ENCODE data around the gene ANKRD62.
"Not testable (repeated sequence)": the region's sequence is repeated elsewhere in the genome, so short reads cannot be mapped to it uniquely, and the experiment has no call there.

The ANKRD62 gene

DNA sequence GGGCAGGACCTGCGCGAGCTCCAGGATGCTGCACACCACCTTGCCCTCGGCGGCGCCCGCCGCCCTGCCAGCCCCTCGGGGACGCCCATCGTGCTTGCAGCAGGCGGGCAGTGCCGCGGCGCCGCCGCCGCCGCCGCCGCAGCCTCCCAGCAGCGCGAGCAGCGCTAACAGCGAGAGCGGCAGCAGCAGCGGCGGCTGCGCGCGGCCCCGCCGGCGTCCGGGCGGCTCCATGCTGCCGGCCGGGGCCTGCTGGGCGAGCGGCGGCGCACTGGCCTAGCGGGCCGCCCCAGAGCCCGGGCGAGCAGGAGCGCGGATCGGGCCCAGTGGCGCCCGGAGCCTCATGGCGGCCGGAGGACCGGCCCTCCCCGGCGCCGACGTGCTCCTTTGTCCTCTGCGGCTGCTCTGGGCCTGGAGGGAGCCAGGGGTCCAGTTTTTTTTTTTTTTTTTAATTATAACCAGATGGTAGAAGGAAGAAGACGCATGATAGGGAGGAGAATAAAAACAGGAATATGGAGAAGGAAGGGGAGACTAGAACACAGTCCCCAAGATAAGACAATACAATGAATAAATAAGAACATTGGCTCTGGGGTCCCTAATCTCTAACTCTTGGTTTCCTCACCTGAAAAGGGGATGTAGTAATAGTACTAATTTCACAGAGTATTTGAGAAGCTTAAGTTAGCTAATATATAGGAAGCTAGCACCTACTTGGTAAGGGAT lies 17.1 kb upstream of the ANKRD62 start:
- H3K4me2 ChIP-seq: no peak overlapping the region
- no peaks in the 10 kb centered on the region for H3K4me1 ChIP-seq
- TF ChIP-seq Cebpa-rat (IDR thresholded peaks at IDR 0.05): no peak
- H4K20me1 ChIP-seq: no peaks in the 10 kb centered on the region
- H3K27ac ChIP-seq: no peak overlapping the region
- no peaks in the 10 kb centered on the region for H3K9me3 ChIP-seq (replicated peaks in 1 of 11)
- H3K27me3 ChIP-seq: no peaks in the 10 kb centered on the region
- H3K9ac ChIP-seq: no peak overlapping the region
- no peak overlapping the region for H3K4me3 ChIP-seq
- no peaks in the 10 kb centered on the region for H3K36me3 ChIP-seq

DNA sequence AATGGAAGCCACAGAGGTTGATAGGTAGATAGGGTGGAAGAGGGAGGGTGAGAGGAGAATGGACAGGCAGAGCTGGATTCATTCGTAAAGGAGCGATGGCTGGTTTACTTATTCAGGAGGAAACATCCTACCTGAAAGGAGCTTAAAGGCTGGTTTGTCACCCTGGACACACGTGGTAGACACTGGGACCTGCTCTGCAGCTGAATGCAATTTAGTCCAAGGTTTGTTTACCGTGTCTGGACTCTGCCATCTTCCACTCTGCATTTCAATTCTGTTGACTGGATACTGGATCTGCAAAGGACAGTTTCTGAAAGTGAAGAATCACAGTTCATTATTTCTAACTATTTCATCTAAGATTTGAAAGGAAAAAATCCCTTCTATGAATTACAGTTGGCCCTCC lies 15.6 kb upstream of the ANKRD62 start:
- H3K4me3 ChIP-seq; H3K9me3 ChIP-seq (replicated peaks in 1 of 11); H3K27me3 ChIP-seq; H3K4me1 ChIP-seq; H3K36me3 ChIP-seq; H3K9ac ChIP-seq; H3K27ac ChIP-seq; H3K4me2 ChIP-seq; H4K20me1 ChIP-seq: not testable (repeated sequence)

DNA sequence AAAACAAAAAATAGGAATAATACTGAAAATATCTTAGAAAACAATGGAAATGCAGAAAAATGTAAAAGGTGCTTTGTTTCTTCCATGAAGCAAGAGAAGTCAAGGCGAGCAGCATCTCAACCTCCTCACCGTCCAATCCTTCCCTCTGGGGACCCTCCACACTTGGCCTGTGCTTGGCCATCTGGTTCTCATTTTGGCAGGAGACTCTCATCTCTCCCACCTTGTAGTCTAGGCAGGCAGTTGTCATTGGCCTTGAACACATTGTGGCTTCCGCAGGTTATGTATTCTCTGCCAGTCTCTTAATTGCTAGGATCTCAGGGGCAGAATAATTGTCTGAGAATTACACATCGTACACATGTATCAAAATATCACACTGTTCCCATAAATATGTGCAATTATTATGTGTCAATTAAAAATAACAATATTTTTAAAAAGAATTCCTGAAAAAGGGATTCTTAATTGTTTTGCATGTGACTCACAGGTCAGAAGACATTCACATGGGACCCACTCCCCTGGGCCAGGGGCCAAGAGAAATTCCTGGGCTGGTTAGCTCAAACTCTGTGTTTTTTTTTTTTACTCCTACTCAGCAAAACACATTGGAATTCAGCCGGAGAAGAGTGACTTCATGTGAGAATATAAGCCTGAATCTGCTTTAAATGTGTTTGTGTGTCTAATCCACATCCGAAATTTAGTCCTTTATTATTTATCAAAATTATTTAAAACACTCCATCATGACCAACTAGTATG lies 14.0 kb upstream of the ANKRD62 start:
- Histone ChIP-seq H3K27ac (no peak overlapping the region), H3K4me2 (no peak overlapping the region), H3K4me1 (no peaks in the 10 kb centered on the region), H3K27me3 (no peaks in the 10 kb centered on the region), H3K4me3 (no peak overlapping the region), H4K20me1 (no peaks in the 10 kb centered on the region), H3K9me3 (replicated peaks in 1 of 11) (no peaks in the 10 kb centered on the region), H3K9ac (no peak overlapping the region), H3K36me3 (no peaks in the 10 kb centered on the region)
- TF ChIP-seq Cebpa-rat (IDR thresholded peaks at IDR 0.05): no peak

DNA sequence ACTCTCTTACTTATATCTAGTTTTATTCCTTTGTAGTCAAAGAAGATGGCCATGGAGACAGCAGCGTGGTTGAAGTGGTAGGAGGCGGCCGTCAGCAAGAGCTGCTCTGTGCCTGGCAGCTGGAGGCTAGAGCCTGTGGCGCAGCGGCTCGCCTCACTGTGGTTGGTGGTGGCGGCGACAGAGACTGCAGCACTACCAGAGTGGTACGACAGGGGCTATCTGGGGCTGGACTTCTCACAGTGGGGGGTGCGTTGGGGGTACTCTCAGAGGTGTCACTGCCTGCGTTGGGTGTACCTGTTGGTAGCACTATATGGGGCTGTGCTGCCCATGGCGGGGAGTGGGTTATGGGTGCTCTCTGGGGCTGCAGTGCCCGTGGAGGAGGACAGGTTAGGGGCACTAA lies 8.5 kb upstream of the ANKRD62 start:
- no peaks in the 10 kb centered on the region for H3K4me1 ChIP-seq
- H3K36me3 ChIP-seq: no peaks in the 10 kb centered on the region
- H3K4me2 ChIP-seq: no peak overlapping the region
- H3K27ac ChIP-seq: no peak overlapping the region
- no peaks in the 10 kb centered on the region for H4K20me1 ChIP-seq
- no peaks in the 10 kb centered on the region for H3K9me3 ChIP-seq (replicated peaks in 1 of 11)
- no peak for TF ChIP-seq Cebpa-rat (IDR thresholded peaks at IDR 0.05)
- H3K4me3 ChIP-seq: no peak overlapping the region
- H3K27me3 ChIP-seq: no peaks in the 10 kb centered on the region
- no peak overlapping the region for H3K9ac ChIP-seq

DNA sequence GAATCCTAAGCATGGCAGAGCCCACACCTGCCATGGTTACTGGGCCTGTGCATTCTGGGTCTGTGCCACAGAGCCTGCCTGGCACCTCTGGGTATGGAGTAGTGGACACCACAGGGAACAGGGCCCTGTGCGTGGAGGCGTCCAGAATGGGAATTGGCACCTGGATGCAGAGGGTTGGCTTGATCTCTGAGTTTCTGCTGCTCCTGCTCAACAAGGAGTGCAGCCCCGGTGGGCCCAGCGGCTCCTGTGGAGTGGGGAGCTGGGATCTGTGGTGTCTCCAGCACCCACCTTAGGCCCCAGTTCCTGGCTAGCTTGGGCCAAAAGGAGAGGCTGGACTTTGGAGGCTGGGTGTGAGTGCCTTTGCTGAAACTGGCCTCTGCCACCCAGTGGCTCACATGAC lies 7.9 kb upstream of the ANKRD62 start:
- H3K4me1 ChIP-seq: no peaks in the 10 kb centered on the region
- no peaks in the 10 kb centered on the region for H3K36me3 ChIP-seq
- no peak for TF ChIP-seq Cebpa-rat (IDR thresholded peaks at IDR 0.05)
- no peak overlapping the region for H3K9ac ChIP-seq
- no peaks in the 10 kb centered on the region for H3K9me3 ChIP-seq (replicated peaks in 1 of 11)
- H3K4me2 ChIP-seq: no peak overlapping the region
- H3K4me3 ChIP-seq: no peak overlapping the region
- no peaks in the 10 kb centered on the region for H3K27me3 ChIP-seq
- no peak overlapping the region for H3K27ac ChIP-seq
- H4K20me1 ChIP-seq: no peaks in the 10 kb centered on the region

DNA sequence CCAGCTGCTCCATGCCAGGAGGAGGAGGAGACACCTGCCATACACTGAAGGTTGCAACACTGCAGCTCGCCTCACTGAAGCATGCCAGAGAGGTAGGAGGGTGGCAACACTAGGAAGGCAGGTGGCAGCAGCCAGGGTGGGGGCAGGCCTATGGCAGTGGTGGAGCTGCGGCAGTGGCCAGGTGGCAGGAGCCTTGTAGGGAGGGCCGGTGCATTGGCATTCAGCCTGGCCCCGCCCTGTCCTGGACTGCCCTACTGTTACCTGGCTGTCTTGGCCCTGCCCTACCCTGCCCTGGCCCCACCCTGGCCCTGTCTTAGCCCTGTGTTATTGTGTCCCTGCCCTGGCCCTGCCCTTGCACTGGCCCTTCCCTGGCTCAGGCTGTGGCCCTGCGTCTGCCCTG lies 7.4 kb upstream of the ANKRD62 start:
- no peak overlapping the region for H3K4me3 ChIP-seq
- H3K9ac ChIP-seq: no peak overlapping the region
- H3K36me3 ChIP-seq: no peaks in the 10 kb centered on the region
- H3K4me1 ChIP-seq: no peaks in the 10 kb centered on the region
- no peak for TF ChIP-seq Cebpa-rat (IDR thresholded peaks at IDR 0.05)
- no peaks in the 10 kb centered on the region for H4K20me1 ChIP-seq
- H3K4me2 ChIP-seq: no peak overlapping the region
- no peaks in the 10 kb centered on the region for H3K9me3 ChIP-seq (replicated peaks in 1 of 11)
- no peak overlapping the region for H3K27ac ChIP-seq
- H3K27me3 ChIP-seq: no peaks in the 10 kb centered on the region

DNA sequence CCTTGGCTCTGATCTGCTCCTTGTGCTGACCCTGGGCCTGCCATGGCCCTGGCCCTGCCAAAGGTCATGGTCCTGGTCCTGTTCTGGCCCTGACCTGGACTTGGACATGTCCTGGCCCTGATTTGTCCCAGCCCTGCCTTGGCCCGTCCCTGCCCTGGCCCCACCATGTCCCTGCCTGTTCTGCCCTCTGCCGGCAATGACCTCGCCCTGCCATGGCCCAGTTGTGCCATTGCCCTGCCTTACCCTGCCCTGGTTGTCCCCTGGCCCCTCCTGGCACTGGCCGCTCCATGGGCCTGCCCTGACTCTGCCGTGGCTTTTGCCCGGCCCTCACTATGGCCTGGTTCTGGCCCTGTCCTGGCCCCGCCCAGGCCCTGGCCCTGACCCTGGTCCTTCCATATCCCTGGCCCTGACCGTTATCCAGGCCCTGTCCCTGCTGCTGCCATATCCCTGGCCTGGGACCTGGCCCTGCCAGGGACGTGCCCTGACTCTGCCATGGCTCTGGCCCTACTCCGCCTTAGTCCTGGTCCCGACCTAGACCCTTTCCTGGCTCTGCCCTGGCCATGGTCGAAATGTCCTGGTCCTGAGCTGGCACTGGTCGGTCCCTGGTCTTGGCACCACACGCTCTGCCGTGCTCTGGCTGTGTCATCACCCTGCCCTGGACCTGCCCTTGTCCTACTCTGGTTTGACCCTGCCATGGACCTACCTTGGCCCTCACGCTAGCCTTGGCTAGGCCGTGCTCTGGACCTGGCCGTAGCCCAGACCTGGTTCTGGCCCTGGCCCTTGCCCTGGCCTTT lies 6.8 kb upstream of the ANKRD62 start:
- Histone ChIP-seq H3K27me3 (no peaks in the 10 kb centered on the region), H3K27ac (no peak overlapping the region), H3K4me1 (no peaks in the 10 kb centered on the region), H4K20me1 (no peaks in the 10 kb centered on the region), H3K36me3 (no peaks in the 10 kb centered on the region), H3K4me3 (no peak overlapping the region), H3K9me3 (replicated peaks in 1 of 11) (no peaks in the 10 kb centered on the region), H3K9ac (no peak overlapping the region), H3K4me2 (no peak overlapping the region)
- TF ChIP-seq Cebpa-rat (IDR thresholded peaks at IDR 0.05): no peak

DNA sequence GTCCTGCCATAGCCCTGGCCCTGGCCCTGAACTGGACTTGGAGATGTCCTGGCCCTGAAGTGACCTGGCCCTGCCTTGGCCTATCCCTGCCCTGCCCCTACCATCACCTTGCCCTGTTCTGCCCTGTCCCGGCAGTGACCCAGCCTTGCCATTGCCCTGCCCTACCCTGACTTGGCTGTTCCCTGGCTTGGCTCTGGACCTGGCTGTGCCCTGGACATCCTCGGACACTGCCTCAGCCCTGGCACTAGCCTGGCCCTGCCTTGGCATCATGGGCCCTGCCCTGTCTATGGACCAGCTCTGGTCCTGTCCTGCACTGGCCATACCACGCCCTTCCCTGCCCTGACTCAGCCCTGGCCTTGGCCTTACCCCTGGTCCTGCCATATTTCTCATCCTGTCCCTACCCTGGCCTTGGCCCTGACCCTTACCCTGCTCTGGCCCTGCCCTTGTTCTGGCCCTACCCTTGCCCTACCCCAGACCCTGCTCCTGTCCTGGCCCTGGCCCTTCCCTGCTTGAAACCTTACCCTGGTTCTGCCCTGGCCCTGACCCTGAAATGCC lies 6.1 kb upstream of the ANKRD62 start:
- Histone ChIP-seq H3K4me3 (no peak overlapping the region), H4K20me1 (no peaks in the 10 kb centered on the region), H3K4me2 (no peak overlapping the region), H3K36me3 (no peaks in the 10 kb centered on the region), H3K27ac (no peak overlapping the region), H3K9me3 (replicated peaks in 1 of 11) (peaks cover 0 to under 1% (median 0%) of the 10 kb centered on the region in 11 experiments; a peak in 1 of 22 replicates), H3K27me3 (no peaks in the 10 kb centered on the region), H3K9ac (no peak overlapping the region), H3K4me1 (no peaks in the 10 kb centered on the region)
- TF ChIP-seq Cebpa-rat (IDR thresholded peaks at IDR 0.05): no peak

DNA sequence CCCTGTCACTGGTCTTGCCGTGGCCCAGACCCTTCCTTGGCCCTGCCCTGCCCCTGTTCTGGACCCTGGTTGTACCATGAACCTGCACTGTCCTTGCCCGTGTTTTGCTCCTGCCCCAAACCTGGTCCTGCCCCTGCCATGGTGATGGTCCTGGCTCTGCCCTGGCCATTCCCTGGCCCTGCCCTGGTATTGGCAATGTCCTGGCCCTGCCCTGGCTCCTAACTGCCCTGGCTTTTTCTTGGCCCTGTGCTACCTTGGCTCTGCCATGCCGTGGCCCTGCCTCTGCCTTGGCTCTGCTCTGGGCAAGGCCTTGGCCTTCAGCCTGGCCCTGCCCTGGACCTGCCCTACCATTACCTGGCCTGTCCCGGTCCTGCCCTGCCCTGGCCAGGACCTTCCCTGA lies 5.5 kb upstream of the ANKRD62 start:
- H3K27ac ChIP-seq: no peak overlapping the region
- no peaks in the 10 kb centered on the region for H3K36me3 ChIP-seq
- H3K4me1 ChIP-seq: no peaks in the 10 kb centered on the region
- peaks cover 0 to 6% (median 0%) of the 10 kb centered on the region in 11 experiments; a peak in 3 of 22 replicates for H3K9me3 ChIP-seq (replicated peaks in 1 of 11)
- no peak for TF ChIP-seq Cebpa-rat (IDR thresholded peaks at IDR 0.05)
- no peaks in the 10 kb centered on the region for H4K20me1 ChIP-seq
- H3K4me3 ChIP-seq: no peak overlapping the region
- no peak overlapping the region for H3K4me2 ChIP-seq
- H3K9ac ChIP-seq: no peak overlapping the region
- no peaks in the 10 kb centered on the region for H3K27me3 ChIP-seq
